Lower lobe of right lung (tissue), 2 donors: ENCODE data around the gene PDCD10. TPM values are rescaled to one million over a fixed set of nuclear protein-coding genes. Genes with fewer than 3 reads are reported as not detected.

Experiments used
- ATAC-seq, 2 donors: fragments of 200-7000 bp; cut with Tn5 transposase; one replicate each; pipeline ENCODE4 v1.9.1; 2020 to 2022; ENCODE audit warnings: mild to moderate bottlenecking in 2 of 2, moderate library complexity in 2 of 2
- DNase-seq: peaks from one replicate; pipeline ENCODE4 v3.0.0-alpha.2; 2020
- H3K27ac ChIP-seq: fragments of 200-600 bp; one replicate; pipeline ENCODE4 v1.8.0; 2022
- H3K27me3 ChIP-seq: fragments of 200-600 bp; one replicate; pipeline ENCODE4 v1.8.0; 2022; ENCODE audit warnings: low read depth
- H3K36me3 ChIP-seq: fragments of 200-600 bp; one replicate; pipeline ENCODE4 v1.8.0; 2022; ENCODE audit warnings: mild to moderate bottlenecking
- H3K4me1 ChIP-seq: fragments of 200-600 bp; one replicate; pipeline ENCODE4 v1.8.0; 2022
- H3K4me3 ChIP-seq: fragments of 200-600 bp; one replicate; pipeline ENCODE4 v1.8.0; 2022; ENCODE audit warnings: mild to moderate bottlenecking
- H3K9me3 ChIP-seq: fragments of 200-600 bp; one replicate; pipeline ENCODE4 v1.8.0; 2022
- CTCF ChIP-seq: fragments of 200-600 bp; IDR thresholded peaks from one replicate; pipeline ENCODE4 v1.8.0; 2022; ENCODE audit warnings: antibody characterized with exemption, mild to moderate bottlenecking
- intact Hi-C: fragments of 100-400 bp; cut with DNase I; formaldehyde crosslinking; loops from one replicate; pipeline ENCODE4 v1.11.0; 2022
- total RNA-seq: library from RNA; stranded (reverse); fragmentation: NEBNext Ultra II Directional; extraction: Animal tissue kit (Norgen Biotek cat#: 25700); gene quantifications from one replicate; pipeline ENCODE4 v1.2.1, GENCODE V29; 2021
- donor health status: DM: no; HTN: yes; CAD: no; lungs with severe emphysema.

Gene PDCD10
- total RNA-seq, 1 donor from 2014 or later = 49.5 TPM

- Histone ChIP-seq H3K4me1 (no peaks in the 10 kb centered on the region), H3K27ac (no peak overlapping the region), H3K4me3 (no peak overlapping the region), H3K27me3 (no peaks in the 10 kb centered on the region), H3K36me3 (no peaks in the 10 kb centered on the region), H3K9me3 (no peaks in the 10 kb centered on the region)
- no peak for TF ChIP-seq CTCF
- no peak for ATAC-seq
- no peak for DNase-seq
- intact Hi-C loops = no loop called here
These were observed 38.9 kb upstream of the PDCD10 start for GRCh38 chr3:167773584-167773983.

GRCh38 chr3:167772992-167773391 lies 38.3 kb upstream of the PDCD10 start:
- no peak for DNase-seq
- Histone ChIP-seq H3K36me3 (no peaks in the 10 kb centered on the region), H3K27me3 (no peaks in the 10 kb centered on the region), H3K4me1 (no peaks in the 10 kb centered on the region), H3K4me3 (no peak overlapping the region), H3K27ac (no peak overlapping the region), H3K9me3 (no peaks in the 10 kb centered on the region)
- ATAC-seq = no peak
- intact Hi-C loops = no loop called here
- TF ChIP-seq CTCF = no peak

GRCh38 chr3:167762296-167762695 lies 27.6 kb upstream of the PDCD10 start:
- intact Hi-C loops = no loop called here
- no peaks in the 10 kb centered on the region for H3K4me1 ChIP-seq
- no peak for ATAC-seq
- no peaks in the 10 kb centered on the region for H3K27me3 ChIP-seq
- no peaks in the 10 kb centered on the region for H3K36me3 ChIP-seq
- H3K9me3 ChIP-seq = peaks cover 3% of the 10 kb centered on the region
- no peak overlapping the region for H3K4me3 ChIP-seq
- TF ChIP-seq CTCF = no peak
- no peak for DNase-seq
- H3K27ac ChIP-seq = no peak overlapping the region

- no peak for DNase-seq
- Histone ChIP-seq H3K9me3 (peaks cover under 1% of the 10 kb centered on the region), H3K4me3 (no peak overlapping the region), H3K27ac (no peak overlapping the region), H3K4me1 (no peaks in the 10 kb centered on the region), H3K36me3 (no peaks in the 10 kb centered on the region), H3K27me3 (no peaks in the 10 kb centered on the region)
- intact Hi-C loops = no loop called here
- TF ChIP-seq CTCF = no peak
- no peak for ATAC-seq
These were observed 26.6 kb upstream of the PDCD10 start for GRCh38 chr3:167761302-167761701.

- intact Hi-C loops = no loop called here
- H3K36me3 ChIP-seq = no peaks in the 10 kb centered on the region
- H3K27me3 ChIP-seq = no peaks in the 10 kb centered on the region
- DNase-seq = no peak
- no peak overlapping the region for H3K27ac ChIP-seq
- ATAC-seq = no peak
- no peak for TF ChIP-seq CTCF
- no peak overlapping the region for H3K4me3 ChIP-seq
- H3K4me1 ChIP-seq = peaks cover 13% of the 10 kb centered on the region
- no peaks in the 10 kb centered on the region for H3K9me3 ChIP-seq
These were observed 19.4 kb upstream of the PDCD10 start for GRCh38 chr3:167754049-167754448.
